ENCODE data around the gene TBC1D9B. TPM values are rescaled to one million over a fixed set of nuclear protein-coding genes. Genes with fewer than 3 reads are reported as not detected.

The TBC1D9B gene
- total and polyA plus RNA-seq, 2 of the 13 experiments (the other 11 are each of a cell fraction or from before 2014, with no cell fraction given), result 35.0 to 50.0 TPM

DNA sequence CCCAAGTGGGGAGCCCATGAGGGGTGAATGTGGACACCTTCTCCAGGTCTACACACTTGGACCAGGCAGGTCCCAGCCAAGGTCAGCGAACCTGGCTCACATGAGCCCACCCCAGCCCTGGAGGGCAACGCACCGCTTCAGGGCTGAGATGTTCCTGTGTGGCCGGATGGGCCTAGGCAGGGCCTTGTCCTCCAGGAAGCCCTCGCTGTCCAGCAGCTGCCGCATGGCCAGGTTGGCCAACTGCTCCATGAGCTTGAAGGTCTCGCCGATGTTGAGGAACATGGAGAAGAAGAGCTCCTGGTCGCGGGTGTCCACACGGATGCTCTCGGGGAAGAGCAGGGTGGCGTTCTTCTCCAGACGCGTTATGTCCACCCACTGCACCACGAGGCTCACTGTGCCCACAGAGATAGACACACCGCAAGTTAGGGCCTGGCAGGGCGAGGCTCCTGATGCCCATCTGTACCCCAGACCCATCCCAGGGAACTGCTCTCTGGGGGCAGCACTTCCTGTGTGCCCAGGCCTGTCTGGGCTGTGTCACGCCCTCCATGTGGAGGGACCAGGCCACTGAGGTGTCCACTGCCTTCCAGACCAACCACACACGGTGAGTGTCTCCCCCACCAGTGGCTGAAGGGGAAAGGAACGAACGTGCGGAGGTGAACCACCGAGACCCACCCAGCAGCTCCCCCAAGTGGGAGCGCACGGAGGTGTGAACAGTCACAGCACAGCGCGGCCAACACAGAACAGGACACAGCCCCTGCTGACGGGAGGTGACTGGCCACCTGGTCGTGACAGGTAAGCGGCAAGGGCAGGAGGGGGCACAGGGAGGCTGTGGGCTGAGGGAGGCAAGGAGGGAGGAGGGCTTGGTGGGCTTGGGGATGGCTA, 14.4 kb downstream of the TBC1D9B start:
- in situ Hi-C loops (cut with HindIII; ENCODE audit: extremely low pct_ligation_motif_present, low pct_unique_long_range_greater_than_20kb) (no loop called here), intact Hi-C loops (cut with micrococcal nuclease; ENCODE audit: unreplicated experiment) (no loop called here)
- DNase-seq (ENCODE audit: low spot score), result no peak
- Histone ChIP-seq H3K79me2 (ENCODE audit: insufficient read depth, low read length) (no peaks in the 10 kb centered on the region), H2AFZ (ENCODE audit: low read length) (no peak overlapping the region), H3K4me3 (replicated peaks in 1 of 3; ENCODE audit: insufficient read depth in 1 of 3, low read depth in 2 of 3, low read length in 3 of 3) (no peak overlapping the region), H3K4me2 (ENCODE audit: low read depth, low read length) (no peak overlapping the region), H3K27ac (ENCODE audit: extremely low read length, insufficient read depth, low read length) (no peak overlapping the region), H3K4me1 (ENCODE audit: insufficient read depth, low read length) (peaks cover 21% of the 10 kb centered on the region), H4K20me1 (ENCODE audit: insufficient read depth, low read length) (no peaks in the 10 kb centered on the region), H3K9ac (ENCODE audit: insufficient read depth, low read depth, low read length) (no peak overlapping the region), H3K9me3 (ENCODE audit: low read length) (no peaks in the 10 kb centered on the region), H3K36me3 (replicated peaks in 1 of 2; ENCODE audit: control insufficient read depth in 1 of 2, insufficient read depth in 2 of 2, low read length in 2 of 2) (peaks cover 30 to 72% of the 10 kb centered on the region in 2 experiments), H3K27me3 (ENCODE audit: control insufficient read depth in 1 of 2, insufficient read depth in 2 of 2, low read length in 2 of 2) (no peaks in the 10 kb centered on the region)
- BruUV-seq (replicated peaks), result no TSS peak
- no peak for ATAC-seq
- TF ChIP-seq, protein P1, sequence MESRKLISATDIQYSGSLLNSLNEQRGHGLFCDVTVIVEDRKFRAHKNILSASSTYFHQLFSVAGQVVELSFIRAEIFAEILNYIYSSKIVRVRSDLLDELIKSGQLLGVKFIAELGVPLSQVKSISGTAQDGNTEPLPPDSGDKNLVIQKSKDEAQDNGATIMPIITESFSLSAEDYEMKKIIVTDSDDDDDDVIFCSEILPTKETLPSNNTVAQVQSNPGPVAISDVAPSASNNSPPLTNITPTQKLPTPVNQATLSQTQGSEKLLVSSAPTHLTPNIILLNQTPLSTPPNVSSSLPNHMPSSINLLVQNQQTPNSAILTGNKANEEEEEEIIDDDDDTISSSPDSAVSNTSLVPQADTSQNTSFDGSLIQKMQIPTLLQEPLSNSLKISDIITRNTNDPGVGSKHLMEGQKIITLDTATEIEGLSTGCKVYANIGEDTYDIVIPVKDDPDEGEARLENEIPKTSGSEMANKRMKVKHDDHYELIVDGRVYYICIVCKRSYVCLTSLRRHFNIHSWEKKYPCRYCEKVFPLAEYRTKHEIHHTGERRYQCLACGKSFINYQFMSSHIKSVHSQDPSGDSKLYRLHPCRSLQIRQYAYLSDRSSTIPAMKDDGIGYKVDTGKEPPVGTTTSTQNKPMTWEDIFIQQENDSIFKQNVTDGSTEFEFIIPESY (CRISPR knock-in tag; IDR thresholded peaks at IDR 0.05), result peak; percentile 98
- peak; percentile 61 for TF ChIP-seq AGO2 (optimal IDR thresholded peaks at IDR 0.05; ENCODE audit: low read depth, low read length)
- no peak for TF ChIP-seq RXRA (CRISPR knock-in tag; IDR thresholded peaks at IDR 0.05)
- 94% methylated on average over 25 of the region's 31 CpGs for WGBS (ENCODE audit: low lambda C conversion rate)
- no peak for FAIRE-seq
- ChIA-PET POLR2A (no interaction called here), CTCF (ENCODE audit: low intra/inter-chr PET ratio, low total read pairs) (no interaction called here)

GRCh38 chr5:179892255-179892654, 15.4 kb downstream of the TBC1D9B start:
- no TSS peak for BruUV-seq (replicated peaks)
- TF ChIP-seq ZNF232 (CRISPR knock-in tag; IDR thresholded peaks at IDR 0.05; ENCODE audit: borderline replicate concordance) (no peak), STAG1 (CRISPR knock-in tag; IDR thresholded peaks at IDR 0.05) (peak; percentile 7; the same call in 1 of the 2 replicates)
- TF ChIP-seq, protein P2, sequence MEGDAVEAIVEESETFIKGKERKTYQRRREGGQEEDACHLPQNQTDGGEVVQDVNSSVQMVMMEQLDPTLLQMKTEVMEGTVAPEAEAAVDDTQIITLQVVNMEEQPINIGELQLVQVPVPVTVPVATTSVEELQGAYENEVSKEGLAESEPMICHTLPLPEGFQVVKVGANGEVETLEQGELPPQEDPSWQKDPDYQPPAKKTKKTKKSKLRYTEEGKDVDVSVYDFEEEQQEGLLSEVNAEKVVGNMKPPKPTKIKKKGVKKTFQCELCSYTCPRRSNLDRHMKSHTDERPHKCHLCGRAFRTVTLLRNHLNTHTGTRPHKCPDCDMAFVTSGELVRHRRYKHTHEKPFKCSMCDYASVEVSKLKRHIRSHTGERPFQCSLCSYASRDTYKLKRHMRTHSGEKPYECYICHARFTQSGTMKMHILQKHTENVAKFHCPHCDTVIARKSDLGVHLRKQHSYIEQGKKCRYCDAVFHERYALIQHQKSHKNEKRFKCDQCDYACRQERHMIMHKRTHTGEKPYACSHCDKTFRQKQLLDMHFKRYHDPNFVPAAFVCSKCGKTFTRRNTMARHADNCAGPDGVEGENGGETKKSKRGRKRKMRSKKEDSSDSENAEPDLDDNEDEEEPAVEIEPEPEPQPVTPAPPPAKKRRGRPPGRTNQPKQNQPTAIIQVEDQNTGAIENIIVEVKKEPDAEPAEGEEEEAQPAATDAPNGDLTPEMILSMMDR (CRISPR knock-in tag; IDR thresholded peaks at IDR 0.05), result 0 out of 2 replicates have a peak, but pooled peaks have one; percentile 17
- intact Hi-C loops (cut with micrococcal nuclease; ENCODE audit: unreplicated experiment), result no loop called here
- ChIA-PET POLR2A (no interaction called here), CTCF (ENCODE audit: low intra/inter-chr PET ratio, low total read pairs) (no interaction called here)
- Histone ChIP-seq H3K27ac (ENCODE audit: extremely low read length, insufficient read depth, low read length) (no peak overlapping the region), H3K9ac (ENCODE audit: insufficient read depth, low read depth, low read length) (no peak overlapping the region), H4K20me1 (ENCODE audit: insufficient read depth, low read length) (no peaks in the 10 kb centered on the region), H3K4me3 (replicated peaks in 1 of 3; ENCODE audit: insufficient read depth in 1 of 3, low read depth in 2 of 3, low read length in 3 of 3) (no peak overlapping the region), H3K27me3 (ENCODE audit: control insufficient read depth in 1 of 2, insufficient read depth in 2 of 2, low read length in 2 of 2) (no peaks in the 10 kb centered on the region), H3K36me3 (replicated peaks in 1 of 2; ENCODE audit: control insufficient read depth in 1 of 2, insufficient read depth in 2 of 2, low read length in 2 of 2) (peaks cover 32 to 74% of the 10 kb centered on the region in 2 experiments), H2AFZ (ENCODE audit: low read length) (no peak overlapping the region), H3K4me1 (ENCODE audit: insufficient read depth, low read length) (peaks cover 21% of the 10 kb centered on the region), H3K4me2 (ENCODE audit: low read depth, low read length) (no peak overlapping the region), H3K9me3 (ENCODE audit: low read length) (no peaks in the 10 kb centered on the region), H3K79me2 (ENCODE audit: insufficient read depth, low read length) (no peaks in the 10 kb centered on the region)
- no peak for FAIRE-seq
- DNase-seq (ENCODE audit: low spot score), result no peak
- WGBS (ENCODE audit: low lambda C conversion rate), result 87% methylated on average over 3 of the region's 5 CpGs
- ATAC-seq, result peak; percentile 24; the same call in 2 of the 3 replicates
- in situ Hi-C loops (cut with HindIII; ENCODE audit: extremely low pct_ligation_motif_present, low pct_unique_long_range_greater_than_20kb), result no loop called here

All from HepG2 (cell line).